ENCODE measurements around the gene TCF7L1. TPM values are rescaled to one million over a fixed set of nuclear protein-coding genes. Genes with fewer than 3 reads are reported as not detected.

TCF7L1 gene
- total and polyA plus RNA-seq, 2 of the 13 experiments (the other 11 are each of a cell fraction or from before 2014, with no cell fraction given) = 0.04 to 0.15 TPM

- TF ChIP-seq, protein P1, sequence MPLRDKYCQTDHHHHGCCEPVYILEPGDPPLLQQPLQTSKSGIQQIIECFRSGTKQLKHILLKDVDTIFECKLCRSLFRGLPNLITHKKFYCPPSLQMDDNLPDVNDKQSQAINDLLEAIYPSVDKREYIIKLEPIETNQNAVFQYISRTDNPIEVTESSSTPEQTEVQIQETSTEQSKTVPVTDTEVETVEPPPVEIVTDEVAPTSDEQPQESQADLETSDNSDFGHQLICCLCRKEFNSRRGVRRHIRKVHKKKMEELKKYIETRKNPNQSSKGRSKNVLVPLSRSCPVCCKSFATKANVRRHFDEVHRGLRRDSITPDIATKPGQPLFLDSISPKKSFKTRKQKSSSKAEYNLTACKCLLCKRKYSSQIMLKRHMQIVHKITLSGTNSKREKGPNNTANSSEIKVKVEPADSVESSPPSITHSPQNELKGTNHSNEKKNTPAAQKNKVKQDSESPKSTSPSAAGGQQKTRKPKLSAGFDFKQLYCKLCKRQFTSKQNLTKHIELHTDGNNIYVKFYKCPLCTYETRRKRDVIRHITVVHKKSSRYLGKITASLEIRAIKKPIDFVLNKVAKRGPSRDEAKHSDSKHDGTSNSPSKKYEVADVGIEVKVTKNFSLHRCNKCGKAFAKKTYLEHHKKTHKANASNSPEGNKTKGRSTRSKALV (CRISPR knock-in tag; IDR thresholded peaks at IDR 0.05) = no peak
- no peak; the same call in 1 of the 2 replicates for TF ChIP-seq GATAD1 (CRISPR knock-in tag; IDR thresholded peaks at IDR 0.05)
- 0 out of 3 replicates have a peak, but pooled peaks have one; percentile 42 for TF ChIP-seq MXI1 (IDR thresholded peaks at IDR 0.05; ENCODE audit: borderline replicate concordance, low read depth, low read length)
- TF ChIP-seq ZNF230 (CRISPR knock-in tag; IDR thresholded peaks at IDR 0.05) = no peak
- peak; percentile 92; the same call in 1 of the 2 replicates for TF ChIP-seq FOXJ3 (CRISPR knock-in tag; IDR thresholded peaks at IDR 0.05; ENCODE audit: borderline replicate concordance)
- no peak for TF ChIP-seq TRIM24 (CRISPR knock-in tag; IDR thresholded peaks at IDR 0.05)
- peak; percentile 95 for TF ChIP-seq NCOA2 (CRISPR knock-in tag; IDR thresholded peaks at IDR 0.05)
- peak; percentile 19; the same call in 1 of the 2 replicates for TF ChIP-seq STAG1 (CRISPR knock-in tag; IDR thresholded peaks at IDR 0.05)
- no peak for TF ChIP-seq MTA3 (CRISPR knock-in tag; IDR thresholded peaks at IDR 0.05)
- TF ChIP-seq EED (CRISPR knock-in tag; IDR thresholded peaks at IDR 0.05) = no peak
- TF ChIP-seq, protein P2, sequence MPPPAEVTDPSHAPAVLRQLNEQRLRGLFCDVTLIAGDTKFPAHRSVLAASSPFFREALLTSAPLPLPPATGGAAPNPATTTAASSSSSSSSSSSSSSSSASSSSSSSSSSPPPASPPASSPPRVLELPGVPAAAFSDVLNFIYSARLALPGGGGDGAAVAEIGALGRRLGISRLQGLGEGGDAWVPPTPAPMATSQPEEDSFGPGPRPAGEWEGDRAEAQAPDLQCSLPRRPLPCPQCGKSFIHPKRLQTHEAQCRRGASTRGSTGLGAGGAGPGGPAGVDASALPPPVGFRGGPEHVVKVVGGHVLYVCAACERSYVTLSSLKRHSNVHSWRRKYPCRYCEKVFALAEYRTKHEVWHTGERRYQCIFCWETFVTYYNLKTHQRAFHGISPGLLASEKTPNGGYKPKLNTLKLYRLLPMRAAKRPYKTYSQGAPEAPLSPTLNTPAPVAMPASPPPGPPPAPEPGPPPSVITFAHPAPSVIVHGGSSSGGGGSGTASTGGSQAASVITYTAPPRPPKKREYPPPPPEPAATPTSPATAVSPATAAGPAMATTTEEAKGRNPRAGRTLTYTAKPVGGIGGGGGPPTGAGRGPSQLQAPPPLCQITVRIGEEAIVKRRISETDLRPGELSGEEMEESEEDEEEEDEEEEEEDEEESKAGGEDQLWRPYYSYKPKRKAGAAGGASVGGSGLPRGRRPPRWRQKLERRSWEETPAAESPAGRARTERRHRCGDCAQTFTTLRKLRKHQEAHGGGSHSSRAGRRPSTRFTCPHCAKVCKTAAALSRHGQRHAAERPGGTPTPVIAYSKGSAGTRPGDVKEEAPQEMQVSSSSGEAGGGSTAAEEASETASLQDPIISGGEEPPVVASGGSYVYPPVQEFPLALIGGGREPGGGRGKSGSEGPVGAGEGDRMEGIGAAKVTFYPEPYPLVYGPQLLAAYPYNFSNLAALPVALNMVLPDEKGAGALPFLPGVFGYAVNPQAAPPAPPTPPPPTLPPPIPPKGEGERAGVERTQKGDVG (CRISPR knock-in tag; IDR thresholded peaks at IDR 0.05; ENCODE audit: borderline replicate concordance) = no peak
- no peak for TF ChIP-seq EEA1 (CRISPR knock-in tag; IDR thresholded peaks at IDR 0.05; ENCODE audit: borderline replicate concordance)
- no peak for TF ChIP-seq FOXA1 (IDR thresholded peaks at IDR 0.05)
- TF ChIP-seq FOXA1 (CRISPR knock-in tag; IDR thresholded peaks at IDR 0.05) = peak; percentile 30
- peak; percentile 79 for TF ChIP-seq PITX1 (CRISPR knock-in tag; IDR thresholded peaks at IDR 0.05)
- TF ChIP-seq ZNF264 (CRISPR knock-in tag; IDR thresholded peaks at IDR 0.05) = peak; percentile 19; the same call in 1 of the 2 replicates
- TF ChIP-seq, protein P3, sequence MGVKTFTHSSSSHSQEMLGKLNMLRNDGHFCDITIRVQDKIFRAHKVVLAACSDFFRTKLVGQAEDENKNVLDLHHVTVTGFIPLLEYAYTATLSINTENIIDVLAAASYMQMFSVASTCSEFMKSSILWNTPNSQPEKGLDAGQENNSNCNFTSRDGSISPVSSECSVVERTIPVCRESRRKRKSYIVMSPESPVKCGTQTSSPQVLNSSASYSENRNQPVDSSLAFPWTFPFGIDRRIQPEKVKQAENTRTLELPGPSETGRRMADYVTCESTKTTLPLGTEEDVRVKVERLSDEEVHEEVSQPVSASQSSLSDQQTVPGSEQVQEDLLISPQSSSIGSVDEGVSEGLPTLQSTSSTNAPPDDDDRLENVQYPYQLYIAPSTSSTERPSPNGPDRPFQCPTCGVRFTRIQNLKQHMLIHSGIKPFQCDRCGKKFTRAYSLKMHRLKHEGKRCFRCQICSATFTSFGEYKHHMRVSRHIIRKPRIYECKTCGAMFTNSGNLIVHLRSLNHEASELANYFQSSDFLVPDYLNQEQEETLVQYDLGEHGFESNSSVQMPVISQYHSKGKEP (CRISPR knock-in tag; IDR thresholded peaks at IDR 0.05) = no peak
- no peak for TF ChIP-seq ZNF292 (CRISPR knock-in tag; IDR thresholded peaks at IDR 0.05; ENCODE audit: borderline replicate concordance, low read depth)
- TF ChIP-seq REL (CRISPR knock-in tag; conservative IDR thresholded peaks at IDR 0.05) = no peak
- TF ChIP-seq DNMT3B (CRISPR knock-in tag; conservative IDR thresholded peaks at IDR 0.05) = no peak; the same call in 1 of the 2 replicates
- peak; percentile 92; the same call in 1 of the 2 replicates for TF ChIP-seq ZKSCAN8 (CRISPR knock-in tag; IDR thresholded peaks at IDR 0.05; ENCODE audit: borderline replicate concordance)
- no peak for TF ChIP-seq SIN3B (IDR thresholded peaks at IDR 0.05; ENCODE audit: low read length)
- peak; percentile 70; the same call in 1 of the 2 replicates for TF ChIP-seq ZBTB21 (CRISPR knock-in tag; IDR thresholded peaks at IDR 0.05)
- TF ChIP-seq JUNB (CRISPR knock-in tag; IDR thresholded peaks at IDR 0.05; ENCODE audit: borderline replicate concordance) = no peak
- no peak for TF ChIP-seq KLF15 (CRISPR knock-in tag; IDR thresholded peaks at IDR 0.05; ENCODE audit: borderline replicate concordance)
Measured at GRCh38 chr2:85324639-85325465, 191.7 kb downstream of the TCF7L1 start (continued).

Measured in HepG2 (cell line).